ENCODE data around the gene HS6ST2.

HS6ST2 gene

DNA sequence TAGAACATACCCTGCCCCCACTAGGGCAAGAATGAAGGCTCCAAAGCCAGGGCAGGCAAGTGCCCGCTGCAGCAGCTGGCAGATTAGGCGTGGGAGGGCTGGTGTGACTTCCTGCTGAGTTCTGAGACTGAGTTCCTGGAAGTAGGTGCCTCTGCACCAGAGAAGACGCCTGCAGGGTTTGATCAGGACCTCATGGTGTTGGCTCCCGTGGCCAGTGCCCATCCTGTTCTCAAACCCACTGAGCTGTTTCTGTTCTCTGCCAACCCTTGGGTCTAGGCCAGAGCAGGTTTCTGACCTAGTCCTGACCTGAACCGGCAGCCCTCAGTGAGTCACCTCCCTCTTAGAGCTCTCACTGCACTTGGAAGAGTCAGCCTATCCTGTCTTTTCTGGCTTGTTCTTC lies 220.7 kb downstream of the HS6ST2 start:
- DNase-seq = no peak

- no peak for DNase-seq
These were observed 226.2 kb downstream of the HS6ST2 start for GRCh38 chrX:132732236-132732635.

DNA sequence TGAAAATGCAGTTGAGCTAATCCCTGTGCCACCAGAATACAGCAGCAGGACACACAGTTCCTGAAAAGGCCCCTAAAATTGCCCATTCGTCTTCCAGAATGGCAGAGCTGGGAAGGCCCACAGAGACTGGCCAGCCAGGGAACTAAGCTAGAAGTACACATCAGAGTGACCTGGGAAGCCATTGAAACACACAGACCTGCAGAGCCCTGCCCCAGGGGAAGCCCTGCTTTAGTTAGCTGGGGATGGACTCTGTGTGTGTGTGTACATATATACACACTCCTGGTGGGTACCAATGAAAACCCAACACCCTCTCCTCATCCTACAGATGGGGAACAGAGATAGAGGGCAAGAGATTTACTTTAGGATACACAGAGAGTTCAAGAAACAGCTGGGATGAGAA lies 227.7 kb downstream of the HS6ST2 start:
- DNase-seq = no peak

GRCh38 chrX:132730266-132730665 lies 228.2 kb downstream of the HS6ST2 start:
- DNase-seq = no peak

DNA sequence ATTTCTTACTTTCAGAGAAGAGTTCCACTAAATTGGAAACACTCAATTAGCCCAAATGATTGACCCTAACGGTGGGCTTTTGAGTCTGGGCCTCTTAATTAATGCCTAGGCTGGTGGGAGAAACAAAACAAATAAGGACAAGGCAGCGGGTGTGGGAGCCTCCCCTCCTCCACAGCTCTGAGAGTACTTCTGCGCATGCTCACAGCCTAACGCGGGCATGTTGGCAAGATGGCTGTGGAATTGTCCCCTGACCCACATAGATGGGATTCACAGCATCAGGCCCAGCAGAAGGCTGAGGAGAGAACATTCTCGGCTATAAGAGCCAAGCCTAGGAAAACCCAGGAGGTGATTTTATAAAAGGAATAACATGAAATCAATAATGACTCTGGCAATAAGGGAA lies 230.1 kb downstream of the HS6ST2 start:
- DNase-seq = no peak

DNA sequence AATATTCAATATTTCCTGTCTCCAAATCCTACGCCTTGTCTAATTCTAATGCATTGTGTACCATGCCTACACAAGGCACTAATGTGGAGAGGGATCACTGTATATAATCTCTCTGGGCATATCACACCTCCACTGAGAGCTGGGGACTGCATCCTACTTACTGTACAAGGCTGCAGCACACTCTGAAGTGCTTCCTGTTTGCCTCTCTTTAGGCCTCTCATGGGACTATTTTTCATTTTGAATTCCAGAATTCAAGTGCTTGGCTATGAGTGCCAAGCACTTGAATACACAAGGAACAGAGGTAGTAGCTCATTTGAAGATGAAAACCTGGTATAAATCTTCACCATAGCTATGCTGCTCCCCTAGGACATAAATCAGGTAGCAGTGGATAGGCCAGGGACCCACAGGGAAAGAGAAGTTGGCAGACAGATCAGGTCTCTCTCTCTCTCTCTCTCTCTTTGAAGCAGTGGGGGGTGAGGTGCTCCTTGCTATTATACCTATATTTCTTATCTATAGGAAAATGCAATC lies 239.9 kb downstream of the HS6ST2 start:
- DNase-seq = no peak

DNA sequence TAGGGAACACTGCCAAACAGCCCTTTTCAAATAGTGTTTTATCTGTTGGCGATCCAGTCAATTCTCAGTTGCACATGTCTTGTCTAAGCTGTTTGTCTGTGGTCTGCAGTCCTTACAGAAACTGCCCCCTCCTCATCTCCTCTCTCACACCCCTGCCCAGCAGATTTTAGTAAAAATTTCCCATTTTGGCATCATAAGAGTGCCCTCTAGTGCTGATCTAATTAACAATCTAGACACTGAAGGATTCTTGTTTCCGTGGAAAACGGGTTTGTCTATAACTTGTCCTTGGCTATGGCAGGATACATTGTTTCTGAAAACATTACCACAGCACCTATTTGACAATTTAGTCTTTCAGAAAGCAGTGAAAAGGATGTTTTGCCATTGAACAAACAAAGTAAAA lies 242.4 kb downstream of the HS6ST2 start:
- no peak for DNase-seq

DNA sequence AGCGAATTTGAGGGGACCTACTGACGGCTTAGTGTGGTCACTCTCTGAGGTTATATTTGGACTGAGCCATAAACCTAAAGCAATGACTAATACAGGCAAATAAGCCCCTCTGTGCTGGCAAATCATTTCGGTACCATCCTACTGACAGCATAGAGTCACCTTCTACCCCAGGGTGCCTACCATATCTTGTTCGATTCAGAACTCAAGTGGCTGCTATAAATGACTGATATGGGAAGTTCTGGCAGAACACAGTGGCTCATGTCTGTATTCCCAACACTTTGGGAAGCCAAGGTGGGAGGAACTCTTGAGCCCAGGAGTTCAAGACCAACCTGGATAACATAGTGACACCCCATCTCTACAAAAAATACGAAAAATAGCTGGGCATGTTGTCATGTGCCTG lies 243.5 kb downstream of the HS6ST2 start:
- DNase-seq = no peak

DNA sequence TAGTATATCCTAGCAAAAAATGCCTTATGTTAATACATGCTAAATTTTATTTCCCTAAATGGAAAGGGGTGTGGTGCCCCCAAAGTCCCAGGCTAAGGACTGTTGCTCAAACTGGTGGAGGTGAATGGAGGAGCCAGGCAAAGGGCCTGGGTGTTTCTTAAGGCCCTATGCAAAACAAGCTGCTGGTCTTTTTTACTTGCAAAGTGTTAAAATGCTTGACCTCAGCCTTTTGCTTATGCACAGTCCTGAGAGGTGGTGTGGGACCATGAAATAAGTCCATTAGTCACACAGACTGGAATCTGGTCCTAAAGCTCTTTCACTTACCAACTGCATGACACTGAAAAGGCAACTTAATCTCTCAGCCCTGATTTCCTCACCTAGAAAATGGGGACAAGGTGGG lies 246.1 kb downstream of the HS6ST2 start:
- no peak for DNase-seq

- no peak for DNase-seq
These were observed 247.7 kb downstream of the HS6ST2 start for GRCh38 chrX:132710656-132711155.

GRCh38 chrX:132708529-132708928 lies 249.9 kb downstream of the HS6ST2 start:
- no peak for DNase-seq

GRCh38 chrX:132704769-132705168 lies 253.7 kb downstream of the HS6ST2 start:
- DNase-seq = no peak

DNA sequence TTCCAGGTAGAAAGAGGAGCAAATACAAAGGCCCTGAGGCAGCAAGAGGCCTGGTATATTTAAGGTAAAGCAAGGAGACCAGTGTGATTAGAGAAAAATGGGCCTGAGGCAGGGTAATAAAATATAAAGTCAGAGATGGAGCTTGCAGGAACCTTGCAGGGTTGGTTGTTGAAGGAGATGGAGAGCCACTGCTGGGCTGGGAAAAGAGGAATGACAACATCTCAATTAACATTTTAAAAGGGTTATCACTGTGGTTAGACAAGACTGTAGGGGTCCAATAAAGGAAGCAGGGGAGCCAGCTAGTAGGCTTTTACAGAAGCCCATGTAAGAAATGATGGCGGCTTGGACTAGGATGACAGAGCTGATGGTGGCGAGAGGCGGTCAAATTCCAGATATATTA lies 264.0 kb downstream of the HS6ST2 start:
- DNase-seq = no peak

DNA sequence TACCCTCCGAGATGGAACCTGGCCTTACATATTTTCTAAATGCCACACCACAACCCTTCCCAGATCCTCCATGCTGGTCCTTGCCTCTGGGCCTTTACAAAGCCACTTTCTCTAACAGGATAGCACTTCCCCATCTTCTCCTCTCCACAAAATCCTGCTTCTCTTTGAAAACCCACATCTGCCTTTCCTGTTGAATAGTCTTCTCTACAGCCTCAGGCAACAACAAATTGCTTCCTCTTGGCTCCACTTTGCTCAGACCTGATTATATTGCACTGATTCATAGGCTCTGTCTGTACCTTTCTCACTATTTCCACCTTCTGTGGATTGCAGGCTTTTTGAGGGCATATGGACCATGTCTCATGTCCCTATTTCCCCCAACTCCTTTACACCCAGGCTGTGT lies 265.9 kb downstream of the HS6ST2 start:
- no peak for DNase-seq

DNA sequence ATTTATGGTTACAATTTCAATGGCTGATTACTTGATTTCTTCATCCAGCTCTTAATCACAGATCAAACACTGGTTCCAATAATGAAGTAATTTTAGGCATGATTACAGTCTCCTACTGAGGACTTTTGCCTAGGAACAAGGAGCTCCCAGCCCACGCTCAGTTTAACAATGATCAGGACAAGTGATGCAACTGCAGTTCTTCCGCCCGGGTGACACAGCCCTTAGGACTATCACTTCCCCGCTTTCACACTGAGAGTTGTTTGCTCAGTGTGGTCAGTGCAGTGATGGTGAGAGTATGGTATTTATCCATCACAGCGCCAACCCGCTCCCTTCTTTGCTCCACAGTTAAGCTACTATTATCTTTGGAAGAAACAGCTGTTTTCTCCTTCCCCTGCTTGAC lies 266.4 kb downstream of the HS6ST2 start:
- DNase-seq = no peak

GRCh38 chrX:132689612-132690563 lies 268.5 kb downstream of the HS6ST2 start:
- no peak for DNase-seq

GRCh38 chrX:132685276-132685675 lies 273.2 kb downstream of the HS6ST2 start:
- DNase-seq = no peak

DNA sequence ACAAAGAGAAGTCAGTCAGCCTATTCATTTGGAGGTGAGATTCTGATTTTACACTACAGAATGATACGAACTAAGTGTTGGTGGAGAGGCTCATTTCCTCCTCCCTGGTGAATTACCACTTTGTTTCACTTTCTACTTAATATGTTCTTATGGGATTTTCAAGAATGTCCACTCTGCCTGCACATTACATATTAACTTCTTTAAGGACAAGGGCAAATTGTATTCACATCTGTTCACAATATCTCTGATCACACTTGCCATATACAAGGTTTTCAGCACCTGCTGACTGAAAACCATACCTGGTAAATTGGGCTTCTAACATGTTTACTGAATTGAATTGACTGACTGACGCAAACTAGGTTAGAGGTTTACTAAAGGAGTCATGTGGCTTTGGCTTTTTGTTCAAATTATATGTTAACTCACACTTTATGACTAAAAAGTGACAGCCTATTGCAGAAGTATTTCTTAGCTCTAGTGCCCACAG lies 281.2 kb downstream of the HS6ST2 start:
- DNase-seq = no peak

- no peak for DNase-seq
These were observed 281.8 kb downstream of the HS6ST2 start for GRCh38 chrX:132676561-132677186.

GRCh38 chrX:132676102-132676501 lies 282.3 kb downstream of the HS6ST2 start:
- no peak for DNase-seq

GRCh38 chrX:132673331-132673730 lies 285.1 kb downstream of the HS6ST2 start:
- no peak for DNase-seq

- DNase-seq = no peak
These were observed 287.2 kb downstream of the HS6ST2 start for GRCh38 chrX:132671229-132671641.

DNA sequence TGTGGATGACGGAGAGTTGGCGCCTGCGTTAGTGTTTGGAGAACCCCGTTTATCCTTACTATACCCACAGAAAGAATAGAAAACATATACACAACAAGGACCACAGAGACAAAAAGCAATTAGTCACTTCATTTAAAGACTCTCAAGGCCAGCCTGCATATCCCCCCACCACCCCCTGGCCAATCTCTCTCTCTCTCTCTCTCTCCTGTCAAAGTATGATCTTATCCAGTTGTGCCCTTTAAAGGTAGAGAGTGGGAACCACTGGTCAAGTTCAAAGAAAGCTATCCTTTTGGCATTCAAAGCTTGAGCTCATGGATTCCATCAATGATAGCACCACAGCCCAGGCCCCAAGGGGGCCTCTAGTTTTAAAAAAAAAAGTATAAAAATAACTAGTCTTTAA lies 289.3 kb downstream of the HS6ST2 start:
- no peak for DNase-seq

- no peak for DNase-seq
These were observed 290.3 kb downstream of the HS6ST2 start for GRCh38 chrX:132668178-132668577.
